BLaER1 treated with 17β-estradiol and CSF1 and Interleukin-3, amounts not matched to agents 10 nM and 100 nM (cell line): ENCODE results near the gene KCTD12.

Experiments
- H3K27ac ChIP-seq, 11 experiments: shearing (Covaris generic); formaldehyde crosslinking; 2 replicates each; pipeline ENCODE4 v1.8.1; 2022
- H3K27me3 ChIP-seq, 11 experiments: shearing (Covaris generic); formaldehyde crosslinking; 2 replicates each; pipeline ENCODE4 v1.8.1; 2022
- H3K36me3 ChIP-seq, 11 experiments: shearing (Covaris generic); formaldehyde crosslinking; 2 replicates each; pipeline ENCODE4 v1.8.1; 2022
- H3K4me1 ChIP-seq, 10 experiments: shearing (Covaris generic); formaldehyde crosslinking; 2 replicates each; pipeline ENCODE4 v1.8.1; 2022
- H3K4me2 ChIP-seq, 11 experiments: shearing (Covaris generic); formaldehyde crosslinking; 2 replicates each; pipeline ENCODE4 v1.8.1; 2022
- H3K4me3 ChIP-seq, 10 experiments: shearing (Covaris generic); formaldehyde crosslinking; 2 replicates each; pipeline ENCODE4 v1.8.1; 2022
- H3K9ac ChIP-seq, 11 experiments: shearing (Covaris generic); formaldehyde crosslinking; 2 replicates each; pipeline ENCODE4 v1.8.1; 2022
- H3K9me3 ChIP-seq, 11 experiments: shearing (Covaris generic); formaldehyde crosslinking; replicated peaks in 1 of 11; 2 replicates each; pipeline ENCODE4 v1.8.1; 2022
- H4K20me1 ChIP-seq, 11 experiments: shearing (Covaris generic); formaldehyde crosslinking; 2 replicates each; pipeline ENCODE4 v1.8.1; 2022
- Cebpa-rat ChIP-seq, 11 experiments: shearing (Covaris generic); IDR thresholded peaks; 2 replicates each; pipeline ENCODE4 v1.8.1; 2022

Gene KCTD12

DNA sequence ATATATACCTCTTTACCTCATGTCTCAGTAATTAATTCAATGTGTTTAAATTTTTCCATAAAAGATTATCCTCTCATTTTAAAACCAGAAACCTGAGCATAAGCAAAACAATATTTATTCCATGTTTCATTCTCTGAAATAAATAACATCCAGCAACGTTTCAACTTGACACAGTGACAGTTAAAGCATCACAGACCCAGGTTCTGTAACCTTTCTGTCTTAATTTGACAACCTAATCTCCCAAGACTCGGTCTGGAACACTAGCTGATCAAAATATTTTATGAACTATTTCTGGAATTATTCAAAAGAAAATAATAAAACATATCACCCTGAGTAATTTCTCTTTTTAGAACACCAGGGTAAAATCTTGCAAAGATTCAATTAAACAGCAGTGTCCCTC is 40.3 kb downstream of the KCTD12 start:
- no peaks in the 10 kb centered on the region for H3K27me3 ChIP-seq
- peaks cover 0 to 10% (median 0%) of the 10 kb centered on the region in 10 experiments; a peak in 6 of 20 replicates for H3K4me1 ChIP-seq
- H3K9ac ChIP-seq = no peak overlapping the region
- peaks cover 0 to 6% (median 0%) of the 10 kb centered on the region in 11 experiments; a peak in 3 of 22 replicates for H3K9me3 ChIP-seq
- no peak overlapping the region for H3K4me2 ChIP-seq
- no peak overlapping the region for H3K27ac ChIP-seq
- no peak for TF ChIP-seq Cebpa-rat (IDR thresholded peaks at IDR 0.05)
- no peaks in the 10 kb centered on the region for H3K36me3 ChIP-seq
- no peaks in the 10 kb centered on the region for H4K20me1 ChIP-seq
- H3K4me3 ChIP-seq = no peak overlapping the region

DNA sequence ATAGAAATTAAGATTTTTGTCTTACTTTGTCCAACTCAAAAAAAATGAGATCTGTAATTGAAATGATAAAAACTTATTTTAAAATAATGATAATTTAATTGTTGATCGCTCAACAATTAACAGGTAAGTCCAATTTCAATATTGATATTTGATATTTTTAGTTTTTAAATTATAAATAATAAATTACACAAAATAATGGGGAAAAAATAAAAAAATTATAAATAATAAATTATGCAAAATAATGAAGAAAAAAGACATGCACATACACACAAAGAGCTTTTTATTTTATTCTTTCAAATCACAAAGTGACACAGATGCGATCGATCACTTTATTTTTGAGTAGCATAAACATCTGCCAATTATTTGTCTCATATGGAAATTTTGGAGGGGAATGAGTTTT is 40.8 kb downstream of the KCTD12 start:
- Histone ChIP-seq H3K4me1 (peaks cover 0 to 10% (median 0%) of the 10 kb centered on the region in 10 experiments; a peak in 6 of 20 replicates), H3K4me3 (no peak overlapping the region), H3K27ac (no peak overlapping the region), H3K4me2 (no peak overlapping the region), H3K27me3 (no peaks in the 10 kb centered on the region), H4K20me1 (no peaks in the 10 kb centered on the region), H3K36me3 (no peaks in the 10 kb centered on the region), H3K9ac (no peak overlapping the region), H3K9me3 (peaks cover 0 to 6% (median 0%) of the 10 kb centered on the region in 11 experiments; a peak in 3 of 22 replicates)
- no peak for TF ChIP-seq Cebpa-rat (IDR thresholded peaks at IDR 0.05)

DNA sequence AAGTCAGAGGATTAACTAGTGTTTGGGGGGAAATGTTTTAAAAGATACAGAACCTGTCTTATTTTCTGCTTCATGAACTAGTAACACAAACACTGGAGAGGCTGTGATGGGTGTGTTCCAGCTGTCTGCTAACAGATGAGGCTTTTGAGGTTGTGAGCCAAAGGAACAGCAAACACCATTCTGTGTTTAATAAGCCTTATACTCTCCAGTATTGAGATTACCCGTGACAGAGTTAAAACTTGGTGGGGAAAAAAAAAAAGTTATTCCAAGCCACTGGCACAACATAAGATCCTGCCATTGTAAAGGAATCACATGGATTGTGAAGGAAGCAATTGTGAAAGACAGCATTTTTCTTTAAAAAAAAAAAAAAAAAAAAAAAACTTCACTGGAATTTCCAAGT is 48.4 kb downstream of the KCTD12 start:
- no peaks in the 10 kb centered on the region for H3K36me3 ChIP-seq
- H3K9me3 ChIP-seq = peaks cover 0 to 2% (median 0%) of the 10 kb centered on the region in 11 experiments; a peak in 1 of 22 replicates
- no peak overlapping the region for H3K4me3 ChIP-seq
- no peak overlapping the region for H3K9ac ChIP-seq
- no peaks in the 10 kb centered on the region for H3K4me1 ChIP-seq
- H4K20me1 ChIP-seq = no peaks in the 10 kb centered on the region
- no peak overlapping the region for H3K27ac ChIP-seq
- H3K27me3 ChIP-seq = no peaks in the 10 kb centered on the region
- no peak overlapping the region for H3K4me2 ChIP-seq
- no peak for TF ChIP-seq Cebpa-rat (IDR thresholded peaks at IDR 0.05)

DNA sequence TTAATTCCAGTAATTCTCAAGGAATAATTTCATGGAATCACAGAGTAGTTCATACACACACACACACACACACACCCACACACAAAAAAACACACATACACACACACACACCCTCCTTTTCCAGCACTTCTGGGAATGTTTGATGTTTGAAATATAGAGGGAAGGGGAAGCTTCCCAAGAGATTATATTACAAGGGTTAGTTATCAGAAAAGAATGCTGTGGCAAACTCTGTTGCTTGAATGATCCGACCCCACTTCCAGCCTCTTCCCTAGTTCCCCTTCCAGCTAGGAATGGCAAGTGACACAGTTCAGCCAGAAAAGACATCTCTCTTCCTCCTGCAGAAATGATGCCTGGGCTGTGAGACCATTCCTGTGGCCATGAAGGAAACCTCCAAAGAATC is 49.9 kb downstream of the KCTD12 start:
- no peak overlapping the region for H3K4me3 ChIP-seq
- H3K4me2 ChIP-seq = no peak overlapping the region
- TF ChIP-seq Cebpa-rat (IDR thresholded peaks at IDR 0.05) = no peak
- no peaks in the 10 kb centered on the region for H3K4me1 ChIP-seq
- no peak overlapping the region for H3K27ac ChIP-seq
- no peaks in the 10 kb centered on the region for H3K9me3 ChIP-seq
- no peak overlapping the region for H3K9ac ChIP-seq
- no peaks in the 10 kb centered on the region for H3K36me3 ChIP-seq
- H4K20me1 ChIP-seq = no peaks in the 10 kb centered on the region
- H3K27me3 ChIP-seq = no peaks in the 10 kb centered on the region

DNA sequence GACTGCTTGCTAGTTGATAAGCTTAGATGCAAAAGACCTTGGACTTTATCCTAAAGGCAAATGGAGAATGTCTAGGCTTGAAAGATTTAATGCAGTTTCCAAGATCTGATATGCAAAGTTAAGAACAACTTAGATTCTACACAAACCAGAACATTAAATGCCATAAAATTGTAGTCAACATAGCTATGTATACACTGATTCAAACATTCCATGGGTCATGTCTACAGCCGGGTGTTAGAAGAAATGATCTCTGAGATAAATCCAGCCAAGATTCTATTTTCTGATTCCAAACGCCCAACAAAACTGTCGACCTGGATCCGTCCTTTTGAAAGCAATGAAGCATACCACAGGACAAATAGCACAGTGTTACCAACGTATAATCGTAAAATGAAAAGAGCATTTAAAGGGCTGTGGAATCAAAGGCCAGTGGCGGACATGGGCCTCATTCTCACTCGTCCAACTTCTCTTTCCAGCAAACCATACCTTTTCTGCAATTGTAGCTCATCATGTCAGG is 52.7 kb downstream of the KCTD12 start:
- no peaks in the 10 kb centered on the region for H3K9me3 ChIP-seq
- H3K4me1 ChIP-seq = peaks cover 0 to 3% (median 0%) of the 10 kb centered on the region in 10 experiments; a peak in 3 of 20 replicates
- no peak for TF ChIP-seq Cebpa-rat (IDR thresholded peaks at IDR 0.05)
- no peaks in the 10 kb centered on the region for H3K27me3 ChIP-seq
- no peak overlapping the region for H3K27ac ChIP-seq
- no peaks in the 10 kb centered on the region for H3K36me3 ChIP-seq
- no peaks in the 10 kb centered on the region for H4K20me1 ChIP-seq
- no peak overlapping the region for H3K9ac ChIP-seq
- no peak overlapping the region for H3K4me2 ChIP-seq
- no peak overlapping the region for H3K4me3 ChIP-seq

DNA sequence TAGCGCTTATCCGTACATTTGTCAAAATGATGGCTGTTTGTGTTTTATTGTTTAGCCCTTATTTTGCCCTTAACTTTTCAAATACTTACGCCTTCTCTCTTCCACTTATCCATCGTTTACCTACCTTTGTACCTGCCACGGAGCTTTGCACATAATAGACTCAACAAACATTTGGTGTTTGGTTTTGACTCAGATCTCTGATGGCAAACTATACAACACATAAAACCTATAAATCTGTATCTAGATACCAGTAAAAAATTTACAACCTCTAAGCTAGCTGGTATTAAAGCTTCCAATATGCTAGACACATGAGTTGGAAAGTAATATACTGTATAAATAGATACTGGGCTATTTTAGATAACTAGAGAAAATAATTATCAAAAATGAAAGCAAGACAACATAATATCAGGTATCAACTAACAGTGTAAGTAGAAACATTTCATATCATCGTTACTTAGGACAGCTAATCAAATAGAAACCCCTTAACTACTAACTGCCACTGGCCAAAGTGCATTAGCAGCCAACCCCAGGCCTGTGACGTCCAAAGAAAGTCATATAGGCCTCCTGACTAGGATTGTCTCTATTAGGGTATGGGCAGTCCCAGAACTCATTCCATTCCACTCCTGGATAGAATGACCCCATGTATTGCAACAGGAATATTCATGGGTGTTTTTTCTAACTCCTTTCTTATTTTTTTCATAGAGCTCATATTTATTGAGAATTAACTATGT is 53.8 kb downstream of the KCTD12 start:
- no peaks in the 10 kb centered on the region for H4K20me1 ChIP-seq
- no peak overlapping the region for H3K4me3 ChIP-seq
- no peaks in the 10 kb centered on the region for H3K27me3 ChIP-seq
- no peaks in the 10 kb centered on the region for H3K36me3 ChIP-seq
- H3K4me2 ChIP-seq = no peak overlapping the region
- TF ChIP-seq Cebpa-rat (IDR thresholded peaks at IDR 0.05) = no peak
- no peak overlapping the region for H3K27ac ChIP-seq
- H3K9ac ChIP-seq = no peak overlapping the region
- peaks cover 0 to 6% (median 0%) of the 10 kb centered on the region in 10 experiments; a peak in 3 of 20 replicates for H3K4me1 ChIP-seq
- no peaks in the 10 kb centered on the region for H3K9me3 ChIP-seq

DNA sequence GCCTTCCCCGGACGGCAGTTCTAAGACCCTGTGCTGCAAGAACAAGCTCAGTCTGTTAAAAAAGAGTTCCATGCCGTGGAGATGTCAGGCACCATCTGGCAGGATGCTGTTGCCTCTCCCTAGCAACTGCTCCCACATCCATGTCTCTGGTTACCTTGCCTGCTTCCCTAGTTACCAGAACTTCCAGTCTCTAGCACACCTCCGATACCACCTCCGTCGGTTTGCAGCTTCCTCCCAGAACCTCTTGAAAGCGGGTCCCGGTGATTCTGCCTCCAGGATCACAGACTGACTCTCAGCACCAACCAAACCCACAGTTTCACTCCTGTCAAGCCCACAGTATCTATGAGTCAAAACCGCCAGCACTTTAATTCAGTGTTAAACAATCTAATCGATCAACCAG is 55.4 kb downstream of the KCTD12 start:
- no peak for TF ChIP-seq Cebpa-rat (IDR thresholded peaks at IDR 0.05)
- no peaks in the 10 kb centered on the region for H4K20me1 ChIP-seq
- H3K27me3 ChIP-seq = no peaks in the 10 kb centered on the region
- H3K4me3 ChIP-seq = no peak overlapping the region
- H3K9me3 ChIP-seq = no peaks in the 10 kb centered on the region
- H3K36me3 ChIP-seq = no peaks in the 10 kb centered on the region
- no peak overlapping the region for H3K4me2 ChIP-seq
- peaks cover 0 to 10% (median 0%) of the 10 kb centered on the region in 10 experiments; a peak in 4 of 20 replicates for H3K4me1 ChIP-seq
- H3K27ac ChIP-seq = no peak overlapping the region
- no peak overlapping the region for H3K9ac ChIP-seq
